SJCRH30 (cell line): Measurements from ENCODE around the gene RHOV. TPM values are rescaled to one million over a fixed set of nuclear protein-coding genes. Genes with fewer than 3 reads are reported as not detected.
A peak's percentile ranks its signal among the peaks of the same experiment; 100 is the strongest.
"Not testable (repeated sequence)": the region's sequence is repeated elsewhere in the genome, so short reads cannot be mapped to it uniquely, and the experiment has no call there.

Experiments
- DNase-seq, 2 experiments: peaks; one replicate each; pipeline ENCODE4 v3.0.0-alpha.2; 2015 to 2020
- H3K27ac ChIP-seq: fragments of 250-450 bp; sonication (Bioruptor Pico); 2 replicates; pipeline ENCODE4 v1.5.1; 2020; ENCODE audit warnings: mild to moderate bottlenecking, moderate library complexity
- H3K27me3 ChIP-seq: fragments of 250-450 bp; sonication (Bioruptor Pico); 2 replicates; pipeline ENCODE4 v1.5.1; 2020; ENCODE audit warnings: mild to moderate bottlenecking, moderate library complexity
- H3K36me3 ChIP-seq: fragments of 250-450 bp; sonication (Bioruptor Pico); 2 replicates; pipeline ENCODE4 v1.5.1; 2020; ENCODE audit warnings: mild to moderate bottlenecking, moderate library complexity
- H3K4me1 ChIP-seq: fragments of 250-450 bp; sonication (Bioruptor Pico); 2 replicates; pipeline ENCODE4 v1.5.1; 2020; ENCODE audit warnings: mild to moderate bottlenecking, moderate library complexity
- H3K4me3 ChIP-seq: fragments of 250-450 bp; sonication (Bioruptor Pico); 2 replicates; pipeline ENCODE4 v1.5.1; 2020; ENCODE audit warnings: mild to moderate bottlenecking, moderate library complexity
- H3K9me3 ChIP-seq: fragments of 250-450 bp; sonication (Bioruptor Pico); replicated peaks from 2 replicates; pipeline ENCODE4 v1.5.1; 2020; ENCODE audit warnings: mild to moderate bottlenecking, moderate library complexity
- total RNA-seq: library from RNA; depleted of rRNA; stranded (reverse); fragments of >200 nt; shearing (Covaris generic); gene quantifications from 2 replicates; pipeline ENCODE4 v1.2.3, GENCODE V29; 2014

The RHOV gene
- total RNA-seq, 1 experiment from 2014 or later = 0.61 TPM

DNA sequence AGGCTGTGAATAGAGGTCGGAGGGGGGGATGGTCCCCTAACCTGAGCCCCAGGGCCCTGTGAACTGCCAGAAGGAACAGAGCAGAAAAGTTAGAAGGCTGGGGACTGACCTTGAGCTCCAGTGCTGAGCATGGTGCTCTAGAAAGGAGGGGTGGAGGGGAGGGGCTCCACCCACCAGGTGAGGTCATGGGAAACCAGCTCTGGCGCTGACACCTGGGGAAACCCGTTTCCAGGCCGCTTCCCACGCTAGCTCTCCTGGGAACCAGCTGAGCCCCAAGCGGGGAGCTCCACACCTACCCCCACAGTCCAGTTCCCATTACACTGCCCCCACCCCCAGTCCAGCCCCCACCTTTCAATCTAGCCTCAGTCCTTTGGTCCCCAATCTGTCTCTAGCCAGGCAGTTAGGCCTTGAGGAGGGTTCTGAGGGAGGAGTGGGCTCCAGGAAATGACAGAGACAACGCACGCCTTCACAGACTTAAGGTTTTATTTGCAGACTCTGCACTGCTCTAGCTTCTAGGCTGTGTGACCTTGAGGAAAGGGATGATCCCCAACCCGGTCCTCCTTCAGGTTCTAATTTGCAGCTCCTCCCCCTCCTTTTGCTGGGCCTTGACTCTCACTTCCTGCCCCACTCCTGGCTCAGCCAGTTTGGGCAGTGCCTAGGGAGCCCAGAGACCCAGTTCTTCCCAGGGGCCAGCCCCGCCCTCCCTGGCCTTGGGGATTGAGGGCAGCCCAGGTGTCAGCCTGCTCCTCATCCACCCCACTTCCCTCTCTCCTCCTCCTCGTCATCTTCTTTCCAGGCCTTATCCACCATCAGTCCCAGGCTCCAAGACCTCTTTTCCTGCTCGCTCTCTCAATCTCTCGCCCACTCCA, 2.1 kb downstream of the RHOV start:
- Histone ChIP-seq H3K4me1 (no peaks in the 10 kb centered on the region), H3K9me3 (no peaks in the 10 kb centered on the region), H3K27me3 (no peaks in the 10 kb centered on the region), H3K4me3 (no peak overlapping the region), H3K27ac (no peak overlapping the region), H3K36me3 (no peaks in the 10 kb centered on the region)
- DNase-seq = no peak

- no peak for DNase-seq
- Histone ChIP-seq H3K4me3 (no peak overlapping the region), H3K36me3 (no peaks in the 10 kb centered on the region), H3K4me1 (no peaks in the 10 kb centered on the region), H3K9me3 (no peaks in the 10 kb centered on the region), H3K27ac (no peak overlapping the region), H3K27me3 (no peaks in the 10 kb centered on the region)
Measured at GRCh38 chr15:40870716-40871115, 3.3 kb downstream of the RHOV start.

- Histone ChIP-seq H3K36me3 (no peaks in the 10 kb centered on the region), H3K4me1 (no peaks in the 10 kb centered on the region), H3K9me3 (no peaks in the 10 kb centered on the region), H3K4me3 (no peak overlapping the region), H3K27ac (no peak overlapping the region), H3K27me3 (no peaks in the 10 kb centered on the region)
- no peak for DNase-seq
Measured at GRCh38 chr15:40869686-40870085, 4.3 kb downstream of the RHOV start.

DNA sequence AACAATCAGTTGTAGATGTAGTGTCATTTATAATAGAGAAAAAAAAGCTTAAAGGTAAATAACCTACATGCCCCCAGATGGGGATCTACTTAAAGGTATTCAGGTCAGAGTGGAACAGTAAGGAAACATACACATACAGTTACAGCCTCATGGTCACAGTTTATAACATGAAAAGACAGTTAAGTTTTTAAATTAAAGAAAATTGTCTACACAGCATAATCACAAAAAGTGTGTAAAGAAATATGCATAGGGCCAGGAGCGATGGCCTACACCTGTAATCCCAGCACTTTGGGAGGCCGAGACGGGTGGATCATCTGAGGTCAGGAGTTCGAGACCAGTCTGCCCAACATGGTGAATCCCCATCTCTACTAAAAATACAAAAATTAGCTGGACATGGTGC, 6.8 kb downstream of the RHOV start:
- no peak overlapping the region for H3K4me3 ChIP-seq
- H3K27ac ChIP-seq = no peak overlapping the region
- no peaks in the 10 kb centered on the region for H3K9me3 ChIP-seq
- no peak for DNase-seq
- H3K27me3 ChIP-seq = no peaks in the 10 kb centered on the region
- no peaks in the 10 kb centered on the region for H3K36me3 ChIP-seq
- no peaks in the 10 kb centered on the region for H3K4me1 ChIP-seq

- DNase-seq = no peak
- no peaks in the 10 kb centered on the region for H3K9me3 ChIP-seq
- no peaks in the 10 kb centered on the region for H3K4me1 ChIP-seq
Measured at GRCh38 chr15:40863660-40864270, 10.3 kb downstream of the RHOV start.

DNA sequence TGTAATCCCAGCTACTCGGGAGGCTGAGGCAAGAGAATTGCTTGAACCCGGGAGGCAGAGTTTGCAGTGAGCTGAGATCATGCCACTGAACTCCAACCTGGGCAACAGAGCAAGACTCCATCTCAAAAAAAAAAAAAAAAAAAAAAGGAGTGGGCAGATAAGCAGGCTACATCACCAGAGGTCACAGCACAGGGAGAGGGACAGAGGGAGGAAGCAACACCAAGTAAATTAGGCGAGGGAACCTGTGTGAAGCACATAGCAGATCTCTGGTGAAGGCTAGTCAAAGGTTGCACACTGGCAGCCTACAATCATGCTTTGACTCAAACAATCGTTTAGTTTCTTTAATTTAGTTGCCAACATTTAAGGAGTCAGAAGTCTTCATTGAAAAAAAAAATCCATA, 12.9 kb downstream of the RHOV start:
- H3K27ac ChIP-seq, H3K27me3 ChIP-seq, H3K9me3 ChIP-seq, H3K4me3 ChIP-seq, H3K36me3 ChIP-seq, DNase-seq, H3K4me1 ChIP-seq: not testable (repeated sequence)

More at GRCh38 chr15:40863660-40864270, 10.3 kb downstream of the RHOV start:
- Histone ChIP-seq H3K4me3 (no peak overlapping the region), H3K27me3 (no peaks in the 10 kb centered on the region), H3K36me3 (no peaks in the 10 kb centered on the region), H3K27ac (no peak overlapping the region)

GRCh38 chr15:40859206-40859851, 14.7 kb downstream of the RHOV start:
- peak; percentile 83 to 90 for DNase-seq
- 0 out of 2 replicates have a peak, but pooled peaks cover 3% of the 10 kb centered on the region for H3K27me3 ChIP-seq
- no peak overlapping the region for H3K4me3 ChIP-seq
- no peak overlapping the region for H3K27ac ChIP-seq
- no peaks in the 10 kb centered on the region for H3K4me1 ChIP-seq
- H3K36me3 ChIP-seq = no peaks in the 10 kb centered on the region
- H3K9me3 ChIP-seq = no peaks in the 10 kb centered on the region

GRCh38 chr15:40858706-40859105, 15.3 kb downstream of the RHOV start:
- no peak for DNase-seq
- Histone ChIP-seq H3K27ac (no peak overlapping the region), H3K27me3 (0 out of 2 replicates have a peak, but pooled peaks cover 3% of the 10 kb centered on the region), H3K9me3 (no peaks in the 10 kb centered on the region), H3K4me3 (no peak overlapping the region), H3K36me3 (no peaks in the 10 kb centered on the region), H3K4me1 (no peaks in the 10 kb centered on the region)

DNA sequence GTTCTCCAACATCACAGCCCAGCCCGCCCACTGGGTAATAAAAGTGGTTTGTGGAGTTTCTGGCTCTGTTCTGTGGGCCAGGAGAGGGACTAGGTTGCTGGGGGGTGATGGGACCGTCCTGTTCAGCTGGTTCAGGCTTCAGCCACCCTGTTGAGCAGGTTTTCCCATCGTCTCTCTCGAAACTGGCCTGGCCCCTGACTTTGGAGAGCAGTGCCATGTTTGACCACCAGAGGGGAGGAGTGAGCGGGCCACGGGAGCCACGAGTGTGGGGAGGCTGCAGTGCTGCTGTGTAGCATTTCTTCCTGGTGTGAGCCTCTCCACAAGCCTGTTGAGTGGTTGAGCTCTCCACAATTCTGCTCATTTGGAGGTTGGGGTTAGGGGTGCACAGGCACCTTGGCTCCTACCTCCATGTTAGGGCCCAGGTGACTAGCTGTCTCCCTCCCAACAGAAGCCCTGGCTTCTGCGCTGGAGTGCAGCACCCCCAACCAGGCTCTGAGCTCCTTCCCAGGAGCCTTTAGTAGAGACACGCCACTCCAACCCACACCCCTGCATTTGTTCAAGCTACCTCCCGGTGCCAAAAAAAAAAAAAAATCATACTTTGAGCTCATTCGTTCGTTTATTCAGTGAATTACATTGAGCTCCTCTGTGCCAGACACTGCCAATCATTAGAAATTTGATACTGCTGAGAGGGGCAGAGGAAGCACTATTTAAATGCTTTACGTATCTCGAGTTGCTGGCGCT, 16.3 kb downstream of the RHOV start:
- no peaks in the 10 kb centered on the region for H3K4me1 ChIP-seq
- H3K9me3 ChIP-seq = no peaks in the 10 kb centered on the region
- H3K27ac ChIP-seq = no peak overlapping the region
- DNase-seq = peak; percentile 64 to 86
- H3K36me3 ChIP-seq = no peaks in the 10 kb centered on the region
- no peak overlapping the region; the same call in 1 of the 2 replicates for H3K4me3 ChIP-seq
- 0 out of 2 replicates have a peak, but pooled peaks cover 3% of the 10 kb centered on the region for H3K27me3 ChIP-seq

DNA sequence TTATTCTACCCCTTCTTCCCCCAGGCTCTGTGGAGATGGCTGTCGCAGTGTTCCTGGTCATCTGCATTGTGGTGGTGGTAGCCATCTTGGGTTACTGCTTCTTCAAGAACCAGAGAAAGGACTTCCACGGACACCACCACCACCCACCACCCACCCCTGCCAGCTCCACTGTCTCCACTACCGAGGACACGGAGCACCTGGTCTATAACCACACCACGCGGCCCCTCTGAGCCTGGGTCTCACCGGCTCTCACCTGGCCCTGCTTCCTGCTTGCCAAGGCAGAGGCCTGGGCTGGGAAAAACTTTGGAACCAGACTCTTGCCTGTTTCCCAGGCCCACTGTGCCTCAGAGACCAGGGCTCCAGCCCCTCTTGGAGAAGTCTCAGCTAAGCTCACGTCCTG, 17.3 kb downstream of the RHOV start:
- Histone ChIP-seq H3K4me1 (peaks cover 4% of the 10 kb centered on the region; the same call in 1 of the 2 replicates), H3K4me3 (no peak overlapping the region), H3K27ac (no peak overlapping the region), H3K27me3 (0 out of 2 replicates have a peak, but pooled peaks cover 3% of the 10 kb centered on the region), H3K9me3 (no peaks in the 10 kb centered on the region), H3K36me3 (no peaks in the 10 kb centered on the region)
- DNase-seq = no peak

GRCh38 chr15:40855706-40856234, 18.3 kb downstream of the RHOV start:
- no peak for DNase-seq
- H3K4me1 ChIP-seq = peaks cover 11% of the 10 kb centered on the region
- H3K36me3 ChIP-seq = no peaks in the 10 kb centered on the region
- H3K27me3 ChIP-seq = 0 out of 2 replicates have a peak, but pooled peaks cover 3% of the 10 kb centered on the region
- H3K4me3 ChIP-seq = no peak overlapping the region
- no peak overlapping the region for H3K27ac ChIP-seq
- H3K9me3 ChIP-seq = no peaks in the 10 kb centered on the region

- H3K27me3 ChIP-seq = 0 out of 2 replicates have a peak, but pooled peaks cover 3% of the 10 kb centered on the region
- H3K9me3 ChIP-seq = no peaks in the 10 kb centered on the region
- no peaks in the 10 kb centered on the region for H3K36me3 ChIP-seq
- H3K4me3 ChIP-seq = no peak overlapping the region
- peaks cover 11% of the 10 kb centered on the region for H3K4me1 ChIP-seq
- no peak for DNase-seq
- no peak overlapping the region for H3K27ac ChIP-seq
Measured at GRCh38 chr15:40854161-40854560, 19.9 kb downstream of the RHOV start.

GRCh38 chr15:40853241-40853890, 20.7 kb downstream of the RHOV start:
- Histone ChIP-seq H3K4me3 (no peak overlapping the region), H3K27ac (no peak overlapping the region)
- no peak for DNase-seq

GRCh38 chr15:40852529-40852928, 21.5 kb downstream of the RHOV start:
- no peak for DNase-seq
- 0 out of 2 replicates have a peak, but pooled peaks cover 3% of the 10 kb centered on the region for H3K27me3 ChIP-seq
- no peaks in the 10 kb centered on the region for H3K36me3 ChIP-seq
- no peak overlapping the region for H3K27ac ChIP-seq
- H3K9me3 ChIP-seq = no peaks in the 10 kb centered on the region
- H3K4me1 ChIP-seq = peaks cover 17% of the 10 kb centered on the region
- H3K4me3 ChIP-seq = no peak overlapping the region

More at GRCh38 chr15:40853241-40853890, 20.7 kb downstream of the RHOV start:
- Histone ChIP-seq H3K27me3 (0 out of 2 replicates have a peak, but pooled peaks cover 3% of the 10 kb centered on the region), H3K4me1 (peaks cover 11% of the 10 kb centered on the region), H3K9me3 (no peaks in the 10 kb centered on the region), H3K36me3 (no peaks in the 10 kb centered on the region)
